Measurements from ENCODE around the gene DEK. TPM values are rescaled to one million over a fixed set of nuclear protein-coding genes. Genes with fewer than 3 reads are reported as not detected.

Gene DEK
- total RNA-seq, 1 donor from 2014 or later, result 197 TPM

DNA sequence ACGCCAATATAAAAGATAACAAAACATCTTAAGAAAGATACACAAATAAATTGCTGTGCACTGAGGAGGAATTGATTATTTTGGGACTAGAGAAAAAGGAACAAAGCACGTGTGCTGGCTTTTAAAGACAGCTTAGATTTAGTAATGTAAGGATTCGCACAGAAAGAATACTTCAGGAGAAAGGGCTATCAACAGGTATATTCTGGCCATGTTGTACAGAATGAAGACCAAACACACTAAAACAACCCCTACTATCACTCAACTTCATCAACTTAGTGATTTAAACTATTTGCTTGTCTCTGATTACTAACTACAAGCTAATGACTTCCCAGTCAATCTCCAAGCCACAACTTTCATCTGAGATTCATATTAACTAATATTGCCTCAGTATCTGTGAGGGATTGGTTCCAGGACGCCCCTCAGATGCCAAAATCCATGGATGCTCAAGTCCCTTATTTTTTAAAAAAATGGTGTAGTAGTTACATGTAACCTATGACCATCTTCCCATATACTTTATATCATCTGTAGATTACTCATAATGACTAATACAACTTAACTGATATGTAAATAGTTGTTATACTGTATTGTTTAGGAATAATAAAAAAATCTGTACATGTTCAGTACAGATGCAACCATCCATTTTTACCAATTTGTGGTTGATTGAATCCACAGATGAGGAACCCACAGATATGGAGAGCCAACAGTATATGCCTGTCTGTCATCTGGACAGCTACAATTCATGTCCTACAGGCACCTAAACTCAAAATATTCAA lies 4.5 kb downstream of the DEK start:
- no peak overlapping the region for H3K4me3 ChIP-seq (ENCODE audit: low read depth, low read length)
- no peak for DNase-seq (ENCODE audit: low read depth)
- TF ChIP-seq, protein P1, sequence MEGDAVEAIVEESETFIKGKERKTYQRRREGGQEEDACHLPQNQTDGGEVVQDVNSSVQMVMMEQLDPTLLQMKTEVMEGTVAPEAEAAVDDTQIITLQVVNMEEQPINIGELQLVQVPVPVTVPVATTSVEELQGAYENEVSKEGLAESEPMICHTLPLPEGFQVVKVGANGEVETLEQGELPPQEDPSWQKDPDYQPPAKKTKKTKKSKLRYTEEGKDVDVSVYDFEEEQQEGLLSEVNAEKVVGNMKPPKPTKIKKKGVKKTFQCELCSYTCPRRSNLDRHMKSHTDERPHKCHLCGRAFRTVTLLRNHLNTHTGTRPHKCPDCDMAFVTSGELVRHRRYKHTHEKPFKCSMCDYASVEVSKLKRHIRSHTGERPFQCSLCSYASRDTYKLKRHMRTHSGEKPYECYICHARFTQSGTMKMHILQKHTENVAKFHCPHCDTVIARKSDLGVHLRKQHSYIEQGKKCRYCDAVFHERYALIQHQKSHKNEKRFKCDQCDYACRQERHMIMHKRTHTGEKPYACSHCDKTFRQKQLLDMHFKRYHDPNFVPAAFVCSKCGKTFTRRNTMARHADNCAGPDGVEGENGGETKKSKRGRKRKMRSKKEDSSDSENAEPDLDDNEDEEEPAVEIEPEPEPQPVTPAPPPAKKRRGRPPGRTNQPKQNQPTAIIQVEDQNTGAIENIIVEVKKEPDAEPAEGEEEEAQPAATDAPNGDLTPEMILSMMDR (conservative IDR thresholded peaks at IDR 0.05; ENCODE audit: low read depth, low read length), result no peak

DNA sequence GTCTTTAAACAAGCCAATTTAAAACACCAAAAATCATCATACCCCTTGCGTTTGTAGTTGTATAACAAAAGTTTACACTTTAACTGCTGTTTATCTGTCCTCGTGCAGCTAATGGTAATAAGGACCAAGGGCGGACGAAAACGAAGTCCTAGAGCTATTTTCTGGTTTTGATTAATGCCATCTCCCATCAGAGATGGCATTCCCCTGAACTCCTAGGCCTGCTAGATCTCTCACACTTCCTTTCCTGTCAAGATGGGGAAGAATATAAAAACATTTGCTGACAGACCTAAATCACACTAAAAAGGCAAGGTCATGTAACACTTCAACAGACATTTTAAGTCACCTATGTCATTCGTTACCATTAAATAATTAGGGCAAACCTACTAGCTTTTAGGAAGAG lies 9.5 kb downstream of the DEK start:
- DNase-seq (ENCODE audit: low read depth), result no peak
- TF ChIP-seq, protein P1 (conservative IDR thresholded peaks at IDR 0.05; ENCODE audit: low read depth, low read length), result no peak
- no peak overlapping the region for H3K4me3 ChIP-seq (ENCODE audit: low read depth, low read length)

DNA sequence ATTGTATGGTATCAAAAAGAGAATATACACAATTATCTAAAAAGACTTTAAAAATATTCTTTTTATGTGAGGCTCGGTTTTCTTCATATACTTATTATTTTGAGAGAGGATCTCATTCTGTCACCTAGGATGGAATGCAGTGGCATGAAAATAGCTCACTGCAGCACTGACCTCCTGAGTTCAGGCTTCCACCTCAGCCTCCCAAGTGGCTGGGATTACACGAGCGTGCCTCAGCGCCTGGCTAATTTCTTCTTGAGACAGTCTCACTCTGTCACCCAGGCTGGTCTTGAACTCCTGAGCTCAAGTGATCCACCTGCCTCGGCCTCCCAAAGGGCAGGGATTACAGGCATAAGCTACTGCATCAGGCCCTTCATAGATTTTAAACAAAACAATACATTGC lies 10.7 kb downstream of the DEK start:
- TF ChIP-seq, protein P1 (conservative IDR thresholded peaks at IDR 0.05; ENCODE audit: low read depth, low read length), result no peak
- no peak for DNase-seq (ENCODE audit: low read depth)

DNA sequence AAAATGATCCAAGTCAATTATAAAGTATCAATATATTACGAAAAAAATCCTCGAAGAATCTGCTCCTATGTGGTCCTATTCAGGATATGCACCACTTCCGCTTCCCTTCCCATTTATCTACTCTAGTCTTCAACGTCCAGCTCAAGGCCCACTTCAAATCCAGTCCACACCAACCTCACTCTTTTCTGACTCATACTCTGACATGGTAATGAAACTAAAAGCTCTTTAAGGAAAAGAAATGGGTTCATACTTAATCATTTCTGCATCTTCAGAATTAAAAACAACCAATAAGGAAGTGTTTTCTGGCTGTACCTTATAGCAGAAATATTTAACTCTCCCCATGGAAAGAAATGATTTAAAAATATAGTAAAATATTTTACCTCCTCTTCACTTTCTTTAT lies 15.1 kb downstream of the DEK start:
- no peak overlapping the region for H3K4me3 ChIP-seq (ENCODE audit: low read depth, low read length)
- TF ChIP-seq, protein P1 (conservative IDR thresholded peaks at IDR 0.05; ENCODE audit: low read depth, low read length), result no peak
- DNase-seq (ENCODE audit: low read depth), result no peak

More for the DNA sequence above, 10.7 kb downstream of the DEK start:
- no peak overlapping the region for H3K4me3 ChIP-seq (ENCODE audit: low read depth, low read length)

DNA sequence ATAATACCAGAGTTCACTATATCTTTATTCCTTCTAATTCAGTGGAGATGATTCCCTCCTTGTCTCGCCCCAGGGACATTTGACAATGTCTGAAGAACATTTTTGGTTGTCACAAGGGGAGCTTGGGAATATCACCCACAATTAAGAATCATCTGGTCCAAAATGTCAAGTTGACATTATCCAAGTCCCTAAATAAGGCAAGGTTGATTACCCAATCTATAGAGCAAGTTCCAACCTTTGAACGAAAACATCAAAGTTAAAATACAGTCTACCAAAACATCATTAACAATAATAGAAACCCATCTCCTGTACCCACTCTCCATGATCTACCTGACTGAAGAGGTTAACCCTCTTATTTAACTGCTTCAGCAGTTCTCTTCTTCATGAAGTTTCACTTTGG lies 15.6 kb downstream of the DEK start:
- DNase-seq (ENCODE audit: low read depth), result no peak
- TF ChIP-seq, protein P1 (conservative IDR thresholded peaks at IDR 0.05; ENCODE audit: low read depth, low read length), result no peak
- no peak overlapping the region for H3K4me3 ChIP-seq (ENCODE audit: low read depth, low read length)

DNA sequence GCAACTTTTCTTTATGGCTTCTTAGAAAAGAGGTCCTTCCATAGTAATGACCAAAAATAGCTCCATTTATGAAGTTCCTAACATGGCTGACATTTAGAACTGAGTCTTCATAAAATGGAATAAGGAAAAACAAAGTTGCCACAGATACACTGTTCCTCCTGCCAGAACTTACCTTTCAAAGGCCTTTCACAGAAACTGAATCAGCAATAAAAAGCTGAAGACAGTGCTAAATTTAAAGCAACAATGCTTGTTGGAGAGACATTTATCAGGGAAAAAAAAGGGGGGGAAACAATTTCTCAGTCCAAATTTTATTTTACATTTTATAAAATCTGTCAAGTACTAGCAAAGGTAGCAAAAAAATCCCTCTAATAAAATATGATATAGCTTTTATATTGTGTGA lies 17.3 kb downstream of the DEK start:
- no peak for DNase-seq (ENCODE audit: low read depth)
- TF ChIP-seq, protein P1 (conservative IDR thresholded peaks at IDR 0.05; ENCODE audit: low read depth, low read length), result no peak
- no peak overlapping the region for H3K4me3 ChIP-seq (ENCODE audit: low read depth, low read length)

DNA sequence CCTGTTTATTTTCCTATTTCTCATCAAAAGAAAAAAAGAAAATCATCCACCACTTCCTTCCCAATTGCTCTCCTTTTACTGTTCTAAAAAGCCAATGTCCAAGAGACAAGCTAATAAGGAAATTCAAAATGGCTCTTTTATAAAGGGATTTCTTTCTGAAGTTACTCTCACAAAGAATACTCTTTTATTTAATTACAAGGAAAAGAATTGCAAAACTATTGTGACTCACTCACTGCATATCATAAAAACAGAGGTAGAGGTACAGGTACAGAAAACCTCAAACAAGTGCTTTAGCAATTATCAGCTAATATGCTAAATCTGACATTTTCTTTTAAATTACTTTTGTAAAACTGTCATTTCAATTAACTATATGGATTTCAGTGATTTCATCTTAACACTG lies 18.1 kb downstream of the DEK start:
- TF ChIP-seq, protein P1 (conservative IDR thresholded peaks at IDR 0.05; ENCODE audit: low read depth, low read length), result no peak
- no peak overlapping the region for H3K4me3 ChIP-seq (ENCODE audit: low read depth, low read length)
- no peak for DNase-seq (ENCODE audit: low read depth)
